GM12878 (cell line): ENCODE measurements around the gene OFD1. TPM values are rescaled to one million over a fixed set of nuclear protein-coding genes. Genes with fewer than 3 reads are reported as not detected.
A peak's percentile ranks its signal among the peaks of the same experiment; 100 is the strongest.

ENCODE experiments used
- ATAC-seq: fragments of 200-7000 bp; cut with Tn5 transposase; 3 replicates; pipeline ENCODE4 v1.9.1; 2020; ENCODE audit warnings: mild to moderate bottlenecking, moderate library complexity
- BruUV-seq: library from RNA; stranded (reverse); fragments of 400-500 nt; replicated peaks from 2 replicates; lab custom pipeline; 2021; lab: Mats Ljungman, UMichigan
- CTCF ChIA-PET: fragments of 300-600 bp; sonication (Branson Sonifier 250); formaldehyde crosslinking; extraction: SDS; loops from one replicate; lab custom pipeline; 2021; ENCODE audit warnings: inconsistent platforms; lab: Yijun Ruan, JAX
- POLR2A ChIA-PET: fragments of 350-600 bp; formaldehyde crosslinking; extraction: SDS; loops from one replicate; lab custom pipeline; 2021; ENCODE audit warnings: inconsistent platforms; lab: Charles Lee
- RAD21 ChIA-PET: fragments of 300-600 bp; sonication (Branson Sonifier 250); formaldehyde crosslinking; loops from one replicate; lab custom pipeline; 2023; ENCODE audit warnings: antibody characterized with exemption; ENCODE audit not compliant: unreplicated experiment; lab: Charles Lee
- SMC1A ChIA-PET: fragments of 300-600 bp; sonication (Branson Sonifier 250); formaldehyde crosslinking; loops from one replicate; lab custom pipeline; 2023; ENCODE audit not compliant: unreplicated experiment, uncharacterized antibody; lab: Charles Lee
- DNase-seq: peaks from one replicate; pipeline ENCODE4 v3.0.0-alpha.2; 2011; ENCODE audit warnings: low read depth, low spot score
- FAIRE-seq: peaks from 3 replicates; lab custom pipeline; 2011; peaks lifted over from hg19 to GRCh38; lab: Jason Lieb, UNC
- H2AFZ ChIP-seq: 2 replicates; pipeline ENCODE4 v1.6.0; 2011; ENCODE audit warnings: low read depth, low read length, control low read depth; ENCODE audit not compliant: control insufficient read depth
- H3K27ac ChIP-seq: 2 replicates; pipeline ENCODE4 v1.5.1; 2011; ENCODE audit warnings: control low read depth; ENCODE audit not compliant: control insufficient read depth, insufficient read depth
- H3K27me3 ChIP-seq, 2 experiments: replicated peaks in 1 of 2; 2 replicates each; pipeline versions ENCODE4 v1.6.0 to v1.6.1; 2011; ENCODE audit warnings: low read length in 1 of 2; ENCODE audit not compliant: control insufficient read depth in 2 of 2, insufficient read depth in 2 of 2
- H3K36me3 ChIP-seq, 2 experiments: 2 replicates each; pipeline ENCODE4 v1.5.1; 2011; ENCODE audit warnings: low read length in 1 of 2; ENCODE audit not compliant: control insufficient read depth in 2 of 2, insufficient read depth in 2 of 2
- H3K4me1 ChIP-seq: 2 replicates; pipeline ENCODE4 v1.6.1; 2011; ENCODE audit warnings: mild to moderate bottlenecking, low read length, moderate library complexity, mixed read lengths; ENCODE audit not compliant: control insufficient read depth, insufficient read depth
- H3K4me2 ChIP-seq: 2 replicates; pipeline ENCODE4 v1.6.0; 2011; ENCODE audit warnings: control low read depth; ENCODE audit not compliant: control insufficient read depth, insufficient read depth
- H3K4me3 ChIP-seq: fragments of 200-600 bp; sonication (generic); 2 replicates; pipeline ENCODE4 v1.5.1; 2016
- H3K79me2 ChIP-seq: 2 replicates; pipeline ENCODE4 v1.6.0; 2011; ENCODE audit warnings: low read length; ENCODE audit not compliant: control insufficient read depth, insufficient read depth
- H3K9ac ChIP-seq: 2 replicates; pipeline ENCODE4 v1.8.0; 2011; ENCODE audit warnings: low read length, control low read depth, mixed read lengths; ENCODE audit not compliant: control insufficient read depth, insufficient read depth
- H3K9me3 ChIP-seq: replicated peaks from 3 replicates; pipeline ENCODE4 v1.5.1; 2011; ENCODE audit warnings: mild to moderate bottlenecking, low read length; ENCODE audit not compliant: control insufficient read depth, insufficient read depth
- H4K20me1 ChIP-seq: 2 replicates; pipeline ENCODE4 v1.6.0; 2011; ENCODE audit not compliant: control insufficient read depth, insufficient read depth
- ASH2L ChIP-seq: fragments of 300-600, 200-600 bp; sonication (generic); IDR thresholded peaks from 2 replicates; pipeline ENCODE4 v1.6.1; 2017; ENCODE audit warnings: low read depth, mild to moderate bottlenecking, borderline replicate concordance
- BCL11A ChIP-seq: IDR thresholded peaks from 2 replicates; pipeline ENCODE4 v1.6.1; 2011; ENCODE audit warnings: low read depth, low read length
- IRF4 ChIP-seq: IDR thresholded peaks from 2 replicates; pipeline ENCODE4 v1.6.1; 2011; ENCODE audit warnings: low read depth, low read length
- LARP7 ChIP-seq: fragments of 450-650 bp; IDR thresholded peaks from 2 replicates; pipeline ENCODE4 v1.6.1; 2017; ENCODE audit warnings: mild to moderate bottlenecking
- MYB ChIP-seq: fragments of 150-350 bp; IDR thresholded peaks from 2 replicates; pipeline ENCODE4 v1.6.1; 2014; ENCODE audit warnings: mild to moderate bottlenecking, low read depth, low read length, borderline replicate concordance
- RUNX3 ChIP-seq: IDR thresholded peaks from 2 replicates; pipeline ENCODE4 v1.6.1; 2012; ENCODE audit warnings: low read length, inconsistent platforms
- ZNF207 ChIP-seq: fragments of 450-650 bp; IDR thresholded peaks from 2 replicates; pipeline ENCODE4 v1.6.1; 2014; ENCODE audit warnings: antibody characterized with exemption, mild to moderate bottlenecking, borderline replicate concordance
- ZNF274 ChIP-seq: IDR thresholded peaks from one replicate; pipeline ENCODE4 v1.8.0; 2011; ENCODE audit not compliant: insufficient read length, insufficient read depth
- WGBS: methylation state at CpG from one replicate; pipeline ENCODE4 v1.1.6; 2016; ENCODE audit warnings: low lambda C conversion rate; ENCODE audit not compliant: insufficient replicate concordance, insufficient coverage; ENCODE audit errors: missing lambda C conversion rate; 5-methylcytosine and 5-hydroxymethylcytosine counted together
- in situ Hi-C: fragments of 300-500 bp; cut with MboI; formaldehyde crosslinking; loops from 9 replicates; pipeline ENCODE4 v1.14.3; 2018; ENCODE audit warnings: mixed read lengths
- intact Hi-C: fragments of 100-400 bp; cut with micrococcal nuclease; formaldehyde crosslinking; loops from one replicate; pipeline ENCODE4 v1.14.2; 2022; ENCODE audit not compliant: unreplicated experiment
- polyA plus RNA-seq, 11 experiments: library from polyadenylated mRNA; depleted of rRNA in 4 of 11; unstranded in 6 of 11; stranded (reverse) in 5 of 11; fragments of >200 nt; fragmentation: Nextera tagmentation in 4 of 11; fragmentation: Illumina TruSeq in 1 of 11; extraction: Ambion mirVana in 4 of 11; extraction: Trizol in 1 of 11; gene quantifications; 1 replicate in 1 of 11; 2 replicates in 10 of 11; pipeline versions ENCODE4 v1.2.1 to v1.2.3, GENCODE V29; 2011 to 2016; ENCODE audit warnings: inconsistent platforms in 2 of 11, missing spikeins in 2 of 11, low read depth in 1 of 11
- total RNA-seq, 4 experiments: library from RNA; depleted of rRNA in 3 of 4; stranded (reverse); fragments of >200 nt in 3 of 4; fragmentation: Illumina TruSeq in 1 of 4; extraction: Trizol in 1 of 4; gene quantifications; 2 replicates each; pipeline versions ENCODE4 v1.2.1 to v1.2.3, GENCODE V29; 2013 to 2021
- TF ChIP-seq, protein P1 (sequence below): fragments of 450-650 bp; IDR thresholded peaks from 2 replicates; pipeline ENCODE4 v1.6.1; 2018; ENCODE audit warnings: borderline replicate concordance, mild to moderate bottlenecking; ENCODE audit not compliant: partially characterized antibody
- TF ChIP-seq, protein P2 (sequence below): fragments of 450-650 bp; formaldehyde crosslinking; IDR thresholded peaks from 2 replicates; pipeline ENCODE4 v1.5.0; 2022; ENCODE audit warnings: mild to moderate bottlenecking, missing genetic modification characterization
- TF ChIP-seq, protein P3 (sequence below): IDR thresholded peaks from 2 replicates; pipeline ENCODE4 v1.6.1; 2012; ENCODE audit warnings: improper control_type of control experiment, low read depth, low read length; ENCODE audit not compliant: insufficient replicate concordance

OFD1 gene
- total and polyA plus RNA-seq, 10 of the 15 experiments (the other 5 are each of a cell fraction or from before 2014, with no cell fraction given): 22.4 to 77.2 (median 34.1) TPM

DNA sequence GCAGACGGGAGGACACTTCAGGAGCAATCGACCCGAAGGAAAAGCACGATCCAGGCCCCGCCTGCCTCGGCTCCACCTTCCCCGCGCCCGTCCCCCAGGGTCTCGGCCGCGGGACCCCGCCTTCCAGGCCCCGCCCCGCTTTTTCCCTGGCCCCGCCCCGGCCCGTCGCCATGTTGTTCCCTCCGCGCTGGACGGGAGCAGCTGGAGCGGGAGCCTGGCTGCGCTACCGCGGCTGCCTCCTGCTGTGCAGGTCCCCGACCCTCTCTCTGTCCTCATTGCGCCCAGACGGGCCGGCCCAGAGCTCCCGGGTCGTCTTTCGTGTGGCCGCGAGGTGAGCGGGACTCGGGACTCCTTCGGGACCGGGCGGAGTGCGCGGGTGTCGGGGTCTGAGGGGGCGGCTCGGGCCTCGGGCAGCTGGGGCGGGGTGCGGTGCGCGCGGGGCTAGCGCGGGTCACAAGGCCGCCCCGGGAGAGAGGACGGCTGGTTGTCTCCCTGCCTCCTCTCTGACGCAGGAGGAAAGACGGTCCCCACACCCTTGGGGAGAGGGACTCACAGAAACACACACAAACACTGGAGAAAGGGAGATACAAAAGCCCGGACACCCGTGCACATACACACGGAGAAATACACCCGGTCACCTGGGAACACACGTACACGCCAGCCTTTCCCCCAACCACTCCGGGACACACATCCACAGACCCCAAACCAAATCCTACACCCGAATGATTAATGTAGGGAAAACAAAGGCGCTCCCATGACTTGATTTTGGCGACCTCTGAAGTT is 45.4 kb upstream of the OFD1 start, which contains the start of gene RAB9A:
TSS of gene RAB9A (plus strand) at position 171 of the 783 bp plus-strand sequence. CDS start 19,619 bp downstream, outside the sequence.
- Histone ChIP-seq H3K27ac (peak within 1 kb of the TSS; percentile 91), H3K4me2 (peak within 1 kb of the TSS; percentile 75), H2AFZ (peak within 1 kb of the TSS; percentile 77), H3K36me3 (no peaks in the 10 kb centered on the region), H3K4me1 (peaks cover 16% of the 10 kb centered on the region), H3K79me2 (peaks cover 54% of the 10 kb centered on the region), H3K9ac (peak within 1 kb of the TSS; percentile 93), H3K27me3 (no peaks in the 10 kb centered on the region), H3K4me3 (peak within 1 kb of the TSS; percentile 84), H3K9me3 (no peaks in the 10 kb centered on the region; the same call in 2 of the 3 replicates), H4K20me1 (no peaks in the 10 kb centered on the region)
- SMC1A ChIA-PET: interaction anchor here (0.6 to 13.8 kb wide), 16 partner anchors 8 to 343 kb away, joined by 3 to 173 read pairs (median 6); partner anchors contain the start of genes OFD1 and TRAPPC2
- no TSS peak for BruUV-seq
- WGBS: 1% methylated on average over 57 of the region's 68 CpGs
- RAD21 ChIA-PET: interaction anchor here (0.9 to 7.0 kb wide), 12 partner anchors 8 to 1464 kb away, joined by 3 to 68 read pairs (median 8); partner anchors contain the start of genes GEMIN8, OFD1 and TRAPPC2
- peak; percentile 77 for ATAC-seq
- FAIRE-seq: no peak
- CTCF ChIA-PET: interaction anchor here (1.1 to 3.2 kb wide), 5 partner anchors 9 to 62 kb away, joined by 4 to 16 read pairs (median 14); no protein-coding TSS in a partner anchor
- intact Hi-C loops: loop anchor here (5.0 kb wide), 1 partner anchor 607 kb away; no protein-coding TSS in a partner anchor
- no peak for DNase-seq
- in situ Hi-C loops: no loop called here
- POLR2A ChIA-PET: interaction anchor here (0.6 to 5.1 kb wide), 11 partner anchors 8 to 618 kb away, joined by 3 to 49 read pairs (median 5); partner anchors contain the start of genes OFD1 and TRAPPC2
- TF ChIP-seq IRF4 (no peak), MYB (no peak), BCL11A (no peak), RUNX3 (no peak), LARP7 (peak; percentile 68), ZNF207 (no peak), ASH2L (0 out of 2 replicates have a peak, but pooled peaks have one; percentile 36), ZNF274 (no peak)
- TF ChIP-seq, protein P1, sequence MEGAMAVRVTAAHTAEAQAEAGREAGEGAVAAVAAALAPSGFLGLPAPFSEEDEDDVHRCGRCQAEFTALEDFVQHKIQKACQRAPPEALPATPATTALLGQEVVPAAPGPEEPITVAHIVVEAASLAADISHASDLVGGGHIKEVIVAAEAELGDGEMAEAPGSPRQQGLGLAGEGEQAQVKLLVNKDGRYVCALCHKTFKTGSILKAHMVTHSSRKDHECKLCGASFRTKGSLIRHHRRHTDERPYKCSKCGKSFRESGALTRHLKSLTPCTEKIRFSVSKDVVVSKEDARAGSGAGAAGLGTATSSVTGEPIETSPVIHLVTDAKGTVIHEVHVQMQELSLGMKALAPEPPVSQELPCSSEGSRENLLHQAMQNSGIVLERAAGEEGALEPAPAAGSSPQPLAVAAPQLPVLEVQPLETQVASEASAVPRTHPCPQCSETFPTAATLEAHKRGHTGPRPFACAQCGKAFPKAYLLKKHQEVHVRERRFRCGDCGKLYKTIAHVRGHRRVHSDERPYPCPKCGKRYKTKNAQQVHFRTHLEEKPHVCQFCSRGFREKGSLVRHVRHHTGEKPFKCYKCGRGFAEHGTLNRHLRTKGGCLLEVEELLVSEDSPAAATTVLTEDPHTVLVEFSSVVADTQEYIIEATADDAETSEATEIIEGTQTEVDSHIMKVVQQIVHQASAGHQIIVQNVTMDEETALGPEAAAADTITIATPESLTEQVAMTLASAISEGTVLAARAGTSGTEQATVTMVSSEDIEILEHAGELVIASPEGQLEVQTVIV: no peak
- TF ChIP-seq, protein P2, sequence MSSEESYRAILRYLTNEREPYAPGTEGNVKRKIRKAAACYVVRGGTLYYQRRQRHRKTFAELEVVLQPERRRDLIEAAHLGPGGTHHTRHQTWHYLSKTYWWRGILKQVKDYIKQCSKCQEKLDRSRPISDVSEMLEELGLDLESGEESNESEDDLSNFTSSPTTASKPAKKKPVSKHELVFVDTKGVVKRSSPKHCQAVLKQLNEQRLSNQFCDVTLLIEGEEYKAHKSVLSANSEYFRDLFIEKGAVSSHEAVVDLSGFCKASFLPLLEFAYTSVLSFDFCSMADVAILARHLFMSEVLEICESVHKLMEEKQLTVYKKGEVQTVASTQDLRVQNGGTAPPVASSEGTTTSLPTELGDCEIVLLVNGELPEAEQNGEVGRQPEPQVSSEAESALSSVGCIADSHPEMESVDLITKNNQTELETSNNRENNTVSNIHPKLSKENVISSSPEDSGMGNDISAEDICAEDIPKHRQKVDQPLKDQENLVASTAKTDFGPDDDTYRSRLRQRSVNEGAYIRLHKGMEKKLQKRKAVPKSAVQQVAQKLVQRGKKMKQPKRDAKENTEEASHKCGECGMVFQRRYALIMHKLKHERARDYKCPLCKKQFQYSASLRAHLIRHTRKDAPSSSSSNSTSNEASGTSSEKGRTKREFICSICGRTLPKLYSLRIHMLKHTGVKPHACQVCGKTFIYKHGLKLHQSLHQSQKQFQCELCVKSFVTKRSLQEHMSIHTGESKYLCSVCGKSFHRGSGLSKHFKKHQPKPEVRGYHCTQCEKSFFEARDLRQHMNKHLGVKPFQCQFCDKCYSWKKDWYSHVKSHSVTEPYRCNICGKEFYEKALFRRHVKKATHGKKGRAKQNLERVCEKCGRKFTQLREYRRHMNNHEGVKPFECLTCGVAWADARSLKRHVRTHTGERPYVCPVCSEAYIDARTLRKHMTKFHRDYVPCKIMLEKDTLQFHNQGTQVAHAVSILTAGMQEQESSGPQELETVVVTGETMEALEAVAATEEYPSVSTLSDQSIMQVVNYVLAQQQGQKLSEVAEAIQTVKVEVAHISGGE (CRISPR knock-in tag): no peak
- TF ChIP-seq, protein P3, sequence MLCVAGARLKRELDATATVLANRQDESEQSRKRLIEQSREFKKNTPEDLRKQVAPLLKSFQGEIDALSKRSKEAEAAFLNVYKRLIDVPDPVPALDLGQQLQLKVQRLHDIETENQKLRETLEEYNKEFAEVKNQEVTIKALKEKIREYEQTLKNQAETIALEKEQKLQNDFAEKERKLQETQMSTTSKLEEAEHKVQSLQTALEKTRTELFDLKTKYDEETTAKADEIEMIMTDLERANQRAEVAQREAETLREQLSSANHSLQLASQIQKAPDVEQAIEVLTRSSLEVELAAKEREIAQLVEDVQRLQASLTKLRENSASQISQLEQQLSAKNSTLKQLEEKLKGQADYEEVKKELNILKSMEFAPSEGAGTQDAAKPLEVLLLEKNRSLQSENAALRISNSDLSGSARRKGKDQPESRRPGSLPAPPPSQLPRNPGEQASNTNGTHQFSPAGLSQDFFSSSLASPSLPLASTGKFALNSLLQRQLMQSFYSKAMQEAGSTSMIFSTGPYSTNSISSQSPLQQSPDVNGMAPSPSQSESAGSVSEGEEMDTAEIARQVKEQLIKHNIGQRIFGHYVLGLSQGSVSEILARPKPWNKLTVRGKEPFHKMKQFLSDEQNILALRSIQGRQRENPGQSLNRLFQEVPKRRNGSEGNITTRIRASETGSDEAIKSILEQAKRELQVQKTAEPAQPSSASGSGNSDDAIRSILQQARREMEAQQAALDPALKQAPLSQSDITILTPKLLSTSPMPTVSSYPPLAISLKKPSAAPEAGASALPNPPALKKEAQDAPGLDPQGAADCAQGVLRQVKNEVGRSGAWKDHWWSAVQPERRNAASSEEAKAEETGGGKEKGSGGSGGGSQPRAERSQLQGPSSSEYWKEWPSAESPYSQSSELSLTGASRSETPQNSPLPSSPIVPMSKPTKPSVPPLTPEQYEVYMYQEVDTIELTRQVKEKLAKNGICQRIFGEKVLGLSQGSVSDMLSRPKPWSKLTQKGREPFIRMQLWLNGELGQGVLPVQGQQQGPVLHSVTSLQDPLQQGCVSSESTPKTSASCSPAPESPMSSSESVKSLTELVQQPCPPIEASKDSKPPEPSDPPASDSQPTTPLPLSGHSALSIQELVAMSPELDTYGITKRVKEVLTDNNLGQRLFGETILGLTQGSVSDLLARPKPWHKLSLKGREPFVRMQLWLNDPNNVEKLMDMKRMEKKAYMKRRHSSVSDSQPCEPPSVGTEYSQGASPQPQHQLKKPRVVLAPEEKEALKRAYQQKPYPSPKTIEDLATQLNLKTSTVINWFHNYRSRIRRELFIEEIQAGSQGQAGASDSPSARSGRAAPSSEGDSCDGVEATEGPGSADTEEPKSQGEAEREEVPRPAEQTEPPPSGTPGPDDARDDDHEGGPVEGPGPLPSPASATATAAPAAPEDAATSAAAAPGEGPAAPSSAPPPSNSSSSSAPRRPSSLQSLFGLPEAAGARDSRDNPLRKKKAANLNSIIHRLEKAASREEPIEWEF: no peak
